HepG2 (cell line): ENCODE measurements around the gene ZBTB20. TPM values are rescaled to one million over a fixed set of nuclear protein-coding genes. Genes with fewer than 3 reads are reported as not detected.

Experiments
- ATAC-seq: fragments of 200-7000 bp; cut with Tn5 transposase; 3 replicates; pipeline ENCODE4 v1.9.1; 2020; ENCODE audit warnings: mild to moderate bottlenecking, moderate library complexity
- BruUV-seq: library from RNA; stranded (reverse); fragments of 400-500 nt; replicated peaks from 2 replicates; lab custom pipeline; 2021; lab: Mats Ljungman, UMichigan
- CTCF ChIA-PET: fragments of 300-600 bp; formaldehyde crosslinking; extraction: SDS; loops from one replicate; lab custom pipeline; 2021; ENCODE audit warnings: low total read pairs, inconsistent platforms, low intra/inter-chr PET ratio; lab: Yijun Ruan, JAX
- POLR2A ChIA-PET: fragments of 350-600 bp; sonication (Branson Sonifier 250); formaldehyde crosslinking; loops from one replicate; lab custom pipeline; 2020; ENCODE audit warnings: antibody characterized with exemption, inconsistent platforms; lab: Yijun Ruan, JAX
- DNase-seq: peaks from one replicate; pipeline ENCODE4 v3.0.0-alpha.2; 2015; ENCODE audit warnings: low spot score
- FAIRE-seq: peaks from 3 replicates; lab custom pipeline; 2011; peaks lifted over from hg19 to GRCh38; lab: Jason Lieb, UNC
- H2AFZ ChIP-seq: one replicate; pipeline ENCODE4 v1.6.1; 2011; ENCODE audit warnings: low read length, inconsistent platforms
- H3K27ac ChIP-seq: fragments of 300-600 bp; 3 replicates; pipeline ENCODE4 v1.8.0; 2011; ENCODE audit warnings: mixed run types, mild to moderate bottlenecking, mixed read lengths, low read length, inconsistent platforms; ENCODE audit not compliant: insufficient read depth; ENCODE audit errors: extremely low read length
- H3K27me3 ChIP-seq, 2 experiments: fragments of 200-600 bp in 1 of 2; 2 replicates in 1 of 2; 3 replicates in 1 of 2; pipeline versions ENCODE4 v1.6.0 to v1.8.0; 2011; ENCODE audit warnings: low read length in 2 of 2, mild to moderate bottlenecking in 2 of 2, moderate library complexity in 2 of 2, inconsistent platforms in 1 of 2; ENCODE audit not compliant: insufficient read depth in 2 of 2, control insufficient read depth in 1 of 2
- H3K36me3 ChIP-seq, 2 experiments: fragments of 200-600 bp in 1 of 2; replicated peaks in 1 of 2; 2 replicates in 1 of 2; 3 replicates in 1 of 2; pipeline versions ENCODE4 v1.5.1 to v1.8.0; 2011; ENCODE audit warnings: low read length in 2 of 2, inconsistent platforms in 1 of 2; ENCODE audit not compliant: insufficient read depth in 2 of 2, control insufficient read depth in 1 of 2
- H3K4me1 ChIP-seq: 2 replicates; pipeline ENCODE4 v1.5.1; 2012; ENCODE audit warnings: low read length, inconsistent platforms; ENCODE audit not compliant: insufficient read depth
- H3K4me2 ChIP-seq: 2 replicates; pipeline ENCODE4 v1.6.0; 2011; ENCODE audit warnings: low read depth, low read length, inconsistent platforms
- H3K4me3 ChIP-seq, 3 experiments: fragments of 200-600 bp in 1 of 3; sonication (generic), shearing (Covaris generic) in 1 of 3; replicated peaks in 1 of 3; 2 replicates each; pipeline ENCODE4 v1.5.1; 2011 to 2016; ENCODE audit warnings: low read length in 3 of 3, inconsistent platforms in 2 of 3, low read depth in 2 of 3, mild to moderate bottlenecking in 2 of 3, control low read depth in 1 of 3, mixed read lengths in 1 of 3; ENCODE audit not compliant: insufficient read depth in 1 of 3
- H3K79me2 ChIP-seq: one replicate; pipeline ENCODE4 v1.6.1; 2011; ENCODE audit warnings: low read length, inconsistent platforms; ENCODE audit not compliant: insufficient read depth
- H3K9ac ChIP-seq: 2 replicates; pipeline ENCODE4 v1.6.0; 2011; ENCODE audit warnings: mild to moderate bottlenecking, low read depth, low read length, inconsistent platforms; ENCODE audit not compliant: insufficient read depth
- H3K9me3 ChIP-seq: 2 replicates; pipeline ENCODE4 v1.5.1; 2012; ENCODE audit warnings: mild to moderate bottlenecking, low read length
- H4K20me1 ChIP-seq: 2 replicates; pipeline ENCODE4 v1.6.0; 2011; ENCODE audit warnings: inconsistent platforms, mild to moderate bottlenecking, low read length, moderate library complexity; ENCODE audit not compliant: insufficient read depth
- AFF4 ChIP-seq: sonication (generic); formaldehyde crosslinking; IDR thresholded peaks from 2 replicates; pipeline ENCODE4 v1.4.0; 2020; ENCODE audit warnings: missing genetic modification reagents
- KDM1A ChIP-seq: IDR thresholded peaks from 2 replicates; pipeline ENCODE4 v1.6.1; 2016; ENCODE audit warnings: missing compliant biosample characterization
- SRY ChIP-seq: sonication (generic); formaldehyde crosslinking; IDR thresholded peaks from 2 replicates; pipeline ENCODE4 v1.8.0; 2022; ENCODE audit warnings: mild to moderate bottlenecking, missing genetic modification reagents
- TAF15 ChIP-seq: fragments of 200-400 bp; formaldehyde crosslinking; IDR thresholded peaks from one replicate; pipeline ENCODE4 v1.6.1; 2018; ENCODE audit warnings: mild to moderate bottlenecking, low read depth, low read length; ENCODE audit not compliant: poor library complexity, severe bottlenecking
- ZBTB7A ChIP-seq: sonication (generic); formaldehyde crosslinking; IDR thresholded peaks from 2 replicates; pipeline ENCODE4 v1.8.0; 2022; ENCODE audit warnings: mild to moderate bottlenecking, missing genetic modification reagents
- ZFP91 ChIP-seq: sonication (generic); formaldehyde crosslinking; IDR thresholded peaks from 2 replicates; pipeline ENCODE4 v1.9.0; 2022; ENCODE audit warnings: missing genetic modification reagents, mild to moderate bottlenecking, borderline replicate concordance
- ZNF367 ChIP-seq: sonication (generic); formaldehyde crosslinking; IDR thresholded peaks from 2 replicates; pipeline ENCODE4 v1.4.0; 2020; ENCODE audit warnings: missing genetic modification reagents, borderline replicate concordance
- ZSCAN25 ChIP-seq: sonication (generic); formaldehyde crosslinking; IDR thresholded peaks from 2 replicates; pipeline ENCODE4 v1.8.0; 2022; ENCODE audit warnings: mild to moderate bottlenecking, missing genetic modification reagents
- WGBS: methylation state at CpG from one replicate; pipeline ENCODE4 v1.1.6; 2017; ENCODE audit warnings: low lambda C conversion rate; 5-methylcytosine and 5-hydroxymethylcytosine counted together
- in situ Hi-C: cut with HindIII; loops from 2 replicates; pipeline ENCODE4 v1.10.0; 2017; ENCODE audit warnings: low pct_unique_long_range_greater_than_20kb; ENCODE audit not compliant: extremely low pct_ligation_motif_present
- intact Hi-C: fragments of 100-400 bp; cut with micrococcal nuclease; formaldehyde crosslinking; loops from one replicate; pipeline ENCODE4 v1.10.0; 2022; ENCODE audit not compliant: unreplicated experiment
- polyA plus RNA-seq, 8 experiments: library from polyadenylated mRNA; depleted of rRNA in 3 of 8; stranded (reverse) in 7 of 8; unstranded in 1 of 8; fragments of >200 nt; fragmentation: Illumina TruSeq in 4 of 8; extraction: Trizol in 4 of 8; gene quantifications; 2 replicates each; pipeline versions ENCODE4 v1.2.1 to v1.2.3, GENCODE V29; 2011 to 2016; ENCODE audit warnings: low read depth in 4 of 8, missing spikeins in 1 of 8, mixed read lengths in 1 of 8; ENCODE audit not compliant: insufficient read depth in 1 of 8
- total RNA-seq, 5 experiments: library from RNA; depleted of rRNA; stranded (reverse); fragments of >200 nt; fragmentation: Illumina TruSeq; extraction: Trizol; gene quantifications; 2 replicates each; pipeline ENCODE4 v1.2.3, GENCODE V29; 2016; ENCODE audit warnings: low read depth in 1 of 5
- TF ChIP-seq, protein P1 (sequence below): sonication (generic); formaldehyde crosslinking; IDR thresholded peaks from 2 replicates; pipeline ENCODE4 v1.8.1; 2023; ENCODE audit warnings: mild to moderate bottlenecking, missing genetic modification reagents
- TF ChIP-seq, protein P2 (sequence below): sonication (generic); formaldehyde crosslinking; IDR thresholded peaks from 2 replicates; pipeline ENCODE4 v1.4.0; 2020; ENCODE audit warnings: missing genetic modification reagents, borderline replicate concordance

Gene ZBTB20
- total and polyA plus RNA-seq, 2 of the 13 experiments (the other 11 are each of a cell fraction or from before 2014, with no cell fraction given) = 1.9 to 8.8 TPM

- no peaks in the 10 kb centered on the region for H3K79me2 ChIP-seq
- no peak overlapping the region for H3K4me3 ChIP-seq
- H2AFZ ChIP-seq = no peak overlapping the region
- POLR2A ChIA-PET = no interaction called here
- DNase-seq = no peak
- no peaks in the 10 kb centered on the region for H4K20me1 ChIP-seq
- CTCF ChIA-PET = no interaction called here
- H3K4me2 ChIP-seq = no peak overlapping the region
- no peak overlapping the region for H3K9ac ChIP-seq
- H3K27me3 ChIP-seq = no peaks in the 10 kb centered on the region
- H3K4me1 ChIP-seq = peaks cover 46% of the 10 kb centered on the region
- no peaks in the 10 kb centered on the region for H3K36me3 ChIP-seq
- 96% methylated on average over 5 of the region's 5 CpGs for WGBS
- FAIRE-seq = no peak
- no peak overlapping the region for H3K27ac ChIP-seq
- ATAC-seq = no peak
- in situ Hi-C loops (no loop called here), intact Hi-C loops (no loop called here)
- TF ChIP-seq, protein P1, sequence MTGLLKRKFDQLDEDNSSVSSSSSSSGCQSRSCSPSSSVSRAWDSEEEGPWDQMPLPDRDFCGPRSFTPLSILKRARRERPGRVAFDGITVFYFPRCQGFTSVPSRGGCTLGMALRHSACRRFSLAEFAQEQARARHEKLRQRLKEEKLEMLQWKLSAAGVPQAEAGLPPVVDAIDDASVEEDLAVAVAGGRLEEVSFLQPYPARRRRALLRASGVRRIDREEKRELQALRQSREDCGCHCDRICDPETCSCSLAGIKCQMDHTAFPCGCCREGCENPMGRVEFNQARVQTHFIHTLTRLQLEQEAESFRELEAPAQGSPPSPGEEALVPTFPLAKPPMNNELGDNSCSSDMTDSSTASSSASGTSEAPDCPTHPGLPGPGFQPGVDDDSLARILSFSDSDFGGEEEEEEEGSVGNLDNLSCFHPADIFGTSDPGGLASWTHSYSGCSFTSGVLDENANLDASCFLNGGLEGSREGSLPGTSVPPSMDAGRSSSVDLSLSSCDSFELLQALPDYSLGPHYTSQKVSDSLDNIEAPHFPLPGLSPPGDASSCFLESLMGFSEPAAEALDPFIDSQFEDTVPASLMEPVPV (CRISPR knock-in tag) = no peak
- TF ChIP-seq, protein P2, sequence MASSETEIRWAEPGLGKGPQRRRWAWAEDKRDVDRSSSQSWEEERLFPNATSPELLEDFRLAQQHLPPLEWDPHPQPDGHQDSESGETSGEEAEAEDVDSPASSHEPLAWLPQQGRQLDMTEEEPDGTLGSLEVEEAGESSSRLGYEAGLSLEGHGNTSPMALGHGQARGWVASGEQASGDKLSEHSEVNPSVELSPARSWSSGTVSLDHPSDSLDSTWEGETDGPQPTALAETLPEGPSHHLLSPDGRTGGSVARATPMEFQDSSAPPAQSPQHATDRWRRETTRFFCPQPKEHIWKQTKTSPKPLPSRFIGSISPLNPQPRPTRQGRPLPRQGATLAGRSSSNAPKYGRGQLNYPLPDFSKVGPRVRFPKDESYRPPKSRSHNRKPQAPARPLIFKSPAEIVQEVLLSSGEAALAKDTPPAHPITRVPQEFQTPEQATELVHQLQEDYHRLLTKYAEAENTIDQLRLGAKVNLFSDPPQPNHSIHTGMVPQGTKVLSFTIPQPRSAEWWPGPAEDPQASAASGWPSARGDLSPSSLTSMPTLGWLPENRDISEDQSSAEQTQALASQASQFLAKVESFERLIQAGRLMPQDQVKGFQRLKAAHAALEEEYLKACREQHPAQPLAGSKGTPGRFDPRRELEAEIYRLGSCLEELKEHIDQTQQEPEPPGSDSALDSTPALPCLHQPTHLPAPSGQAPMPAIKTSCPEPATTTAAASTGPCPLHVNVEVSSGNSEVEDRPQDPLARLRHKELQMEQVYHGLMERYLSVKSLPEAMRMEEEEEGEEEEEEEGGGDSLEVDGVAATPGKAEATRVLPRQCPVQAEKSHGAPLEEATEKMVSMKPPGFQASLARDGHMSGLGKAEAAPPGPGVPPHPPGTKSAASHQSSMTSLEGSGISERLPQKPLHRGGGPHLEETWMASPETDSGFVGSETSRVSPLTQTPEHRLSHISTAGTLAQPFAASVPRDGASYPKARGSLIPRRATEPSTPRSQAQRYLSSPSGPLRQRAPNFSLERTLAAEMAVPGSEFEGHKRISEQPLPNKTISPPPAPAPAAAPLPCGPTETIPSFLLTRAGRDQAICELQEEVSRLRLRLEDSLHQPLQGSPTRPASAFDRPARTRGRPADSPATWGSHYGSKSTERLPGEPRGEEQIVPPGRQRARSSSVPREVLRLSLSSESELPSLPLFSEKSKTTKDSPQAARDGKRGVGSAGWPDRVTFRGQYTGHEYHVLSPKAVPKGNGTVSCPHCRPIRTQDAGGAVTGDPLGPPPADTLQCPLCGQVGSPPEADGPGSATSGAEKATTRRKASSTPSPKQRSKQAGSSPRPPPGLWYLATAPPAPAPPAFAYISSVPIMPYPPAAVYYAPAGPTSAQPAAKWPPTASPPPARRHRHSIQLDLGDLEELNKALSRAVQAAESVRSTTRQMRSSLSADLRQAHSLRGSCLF = no peak
- no peak for TF ChIP-seq ZSCAN25 (CRISPR knock-in tag)
- no peak for TF ChIP-seq ZBTB7A (CRISPR knock-in tag)
- no peak for TF ChIP-seq TAF15
- no peak for TF ChIP-seq ZFP91 (CRISPR knock-in tag)
- no peak for TF ChIP-seq ZNF367 (CRISPR knock-in tag)
- TF ChIP-seq SRY (CRISPR knock-in tag) = no peak
- no peak for TF ChIP-seq KDM1A (CRISPR knock-in tag)
- TF ChIP-seq AFF4 (CRISPR knock-in tag) = no peak
- BruUV-seq = no TSS peak
- no peaks in the 10 kb centered on the region for H3K9me3 ChIP-seq
These were observed 431.0 kb downstream of the ZBTB20 start for GRCh38 chr3:114716126-114716525.
